CD4-positive, alpha-beta T cell (primary cell): ENCODE results near the gene SLC13A3. TPM values are rescaled to one million over a fixed set of nuclear protein-coding genes. Genes with fewer than 3 reads are reported as not detected.

Source experiments
- ATAC-seq: fragments of 200-7000 bp; cut with Tn5 transposase; one replicate; pipeline ENCODE4 v1.10.0; 2022; ENCODE audit warnings: mild to moderate bottlenecking; ENCODE audit not compliant: poor library complexity
- CTCF ChIA-PET: fragments of 350-600 bp; sonication (Branson Sonifier 250); formaldehyde crosslinking; loops from one replicate; lab custom pipeline; 2021; ENCODE audit warnings: antibody characterized with exemption, inconsistent platforms; lab: Charles Lee
- POLR2A ChIA-PET: fragments of 350-600 bp; sonication (Branson Sonifier 250); formaldehyde crosslinking; loops from one replicate; lab custom pipeline; 2021; ENCODE audit warnings: antibody characterized with exemption, inconsistent platforms; lab: Charles Lee
- DNase-seq, 14 experiments: peaks; one replicate each; pipeline ENCODE4 v3.0.0-alpha.2; 2013 to 2020; ENCODE audit warnings: mixed read lengths in 2 of 14
- H3K27ac ChIP-seq, 2 donors: one replicate each; pipeline versions ENCODE4 v1.5.1 to v1.7.0; 2013; ENCODE audit warnings: low read length in 2 of 2, low read depth in 1 of 2, mild to moderate bottlenecking in 1 of 2
- H3K27me3 ChIP-seq, 2 experiments: 1 replicate in 1 of 2; 2 replicates in 1 of 2; pipeline versions ENCODE4 v1.6.1 to v1.7.0; 2013; ENCODE audit warnings: low read length in 2 of 2, control low read depth in 1 of 2, mild to moderate bottlenecking in 1 of 2, moderate library complexity in 1 of 2; ENCODE audit not compliant: insufficient read depth in 2 of 2, control insufficient read depth in 1 of 2
- H3K36me3 ChIP-seq: one replicate; pipeline ENCODE4 v1.6.1; 2013; ENCODE audit warnings: low read length, control low read depth; ENCODE audit not compliant: insufficient read depth
- H3K4me1 ChIP-seq: one replicate; pipeline ENCODE4 v1.6.1; 2013; ENCODE audit warnings: low read length, control low read depth; ENCODE audit not compliant: insufficient read depth
- H3K4me3 ChIP-seq: one replicate; pipeline ENCODE4 v1.5.1; 2013; ENCODE audit warnings: mild to moderate bottlenecking, low read length, moderate library complexity
- H3K9me3 ChIP-seq, 2 experiments: 1 replicate in 1 of 2; 2 replicates in 1 of 2; pipeline versions ENCODE4 v1.6.1 to v1.7.0; 2013; ENCODE audit warnings: low read length in 2 of 2, mild to moderate bottlenecking in 2 of 2, control low read depth in 1 of 2, moderate library complexity in 1 of 2; ENCODE audit not compliant: control insufficient read depth in 1 of 2, insufficient read depth in 1 of 2
- H3K27ac Mint-ChIP-seq: one replicate; pipeline ENCODE4 v1.8.0; 2020; ENCODE audit warnings: mixed read lengths
- H3K27me3 Mint-ChIP-seq: one replicate; pipeline ENCODE4 v1.8.0; 2021; ENCODE audit warnings: mixed read lengths
- H3K36me3 Mint-ChIP-seq: one replicate; pipeline ENCODE4 v1.8.0; 2021; ENCODE audit warnings: low read depth, mixed read lengths
- H3K4me1 Mint-ChIP-seq: one replicate; pipeline ENCODE4 v1.8.0; 2021; ENCODE audit warnings: low read depth, mixed read lengths
- H3K4me3 Mint-ChIP-seq: one replicate; pipeline ENCODE4 v1.8.0; 2020; ENCODE audit warnings: mild to moderate bottlenecking, mixed read lengths
- H3K9me3 Mint-ChIP-seq: one replicate; pipeline ENCODE4 v1.8.0; 2020; ENCODE audit warnings: mixed read lengths
- intact Hi-C, 2 experiments: fragments of 100-400 bp; cut with DNase I in 1 of 2; cut with micrococcal nuclease in 1 of 2; formaldehyde crosslinking; loops; one replicate each; pipeline versions ENCODE4 v1.15.1 to v1.9.0; 2023 to 2025; cut with DNase I, micrococcal nuclease
- total RNA-seq, 174 experiments: library from RNA in 2 of 174; stranded (reverse) in 2 of 174; gene quantifications; one replicate each; pipeline ENCODE4 v1.2.3 and lab custom pipeline; 2021 to 2026
- TF ChIP-seq, protein P1 (sequence below): fragments of 200-600 bp; IDR thresholded peaks from one replicate; pipeline ENCODE4 v1.8.0; 2022; ENCODE audit warnings: antibody characterized with exemption, mild to moderate bottlenecking

Gene SLC13A3
- total RNA-seq, 2 experiments from 2014 or later: 0.28 TPM; not detected in 1

GRCh38 chr20:46594725-46595124 is 56.5 kb downstream of the SLC13A3 start:
- Histone ChIP-seq H3K9me3 (no peaks in the 10 kb centered on the region), H3K4me3 (no peak overlapping the region), H3K27me3 (no peaks in the 10 kb centered on the region), H3K27ac (no peak overlapping the region), H3K4me1 (no peaks in the 10 kb centered on the region), H3K36me3 (no peaks in the 10 kb centered on the region)
- Mint-ChIP-seq H3K9me3 (no peaks in the 10 kb centered on the region), H3K27me3 (peaks cover 24% of the 10 kb centered on the region), H3K36me3 (no peaks in the 10 kb centered on the region), H3K4me3 (no peak overlapping the region), H3K27ac (no peak overlapping the region), H3K4me1 (no peaks in the 10 kb centered on the region)
- TF ChIP-seq, protein P1, sequence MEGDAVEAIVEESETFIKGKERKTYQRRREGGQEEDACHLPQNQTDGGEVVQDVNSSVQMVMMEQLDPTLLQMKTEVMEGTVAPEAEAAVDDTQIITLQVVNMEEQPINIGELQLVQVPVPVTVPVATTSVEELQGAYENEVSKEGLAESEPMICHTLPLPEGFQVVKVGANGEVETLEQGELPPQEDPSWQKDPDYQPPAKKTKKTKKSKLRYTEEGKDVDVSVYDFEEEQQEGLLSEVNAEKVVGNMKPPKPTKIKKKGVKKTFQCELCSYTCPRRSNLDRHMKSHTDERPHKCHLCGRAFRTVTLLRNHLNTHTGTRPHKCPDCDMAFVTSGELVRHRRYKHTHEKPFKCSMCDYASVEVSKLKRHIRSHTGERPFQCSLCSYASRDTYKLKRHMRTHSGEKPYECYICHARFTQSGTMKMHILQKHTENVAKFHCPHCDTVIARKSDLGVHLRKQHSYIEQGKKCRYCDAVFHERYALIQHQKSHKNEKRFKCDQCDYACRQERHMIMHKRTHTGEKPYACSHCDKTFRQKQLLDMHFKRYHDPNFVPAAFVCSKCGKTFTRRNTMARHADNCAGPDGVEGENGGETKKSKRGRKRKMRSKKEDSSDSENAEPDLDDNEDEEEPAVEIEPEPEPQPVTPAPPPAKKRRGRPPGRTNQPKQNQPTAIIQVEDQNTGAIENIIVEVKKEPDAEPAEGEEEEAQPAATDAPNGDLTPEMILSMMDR: no peak
- POLR2A ChIA-PET: no interaction called here
- ATAC-seq (no peak), DNase-seq (no peak)
- CTCF ChIA-PET: interaction anchor here (0.7 kb wide), 1 partner anchor 65 kb away, joined by 3 read pairs; no protein-coding TSS in a partner anchor
- intact Hi-C loops: no loop called here

DNA sequence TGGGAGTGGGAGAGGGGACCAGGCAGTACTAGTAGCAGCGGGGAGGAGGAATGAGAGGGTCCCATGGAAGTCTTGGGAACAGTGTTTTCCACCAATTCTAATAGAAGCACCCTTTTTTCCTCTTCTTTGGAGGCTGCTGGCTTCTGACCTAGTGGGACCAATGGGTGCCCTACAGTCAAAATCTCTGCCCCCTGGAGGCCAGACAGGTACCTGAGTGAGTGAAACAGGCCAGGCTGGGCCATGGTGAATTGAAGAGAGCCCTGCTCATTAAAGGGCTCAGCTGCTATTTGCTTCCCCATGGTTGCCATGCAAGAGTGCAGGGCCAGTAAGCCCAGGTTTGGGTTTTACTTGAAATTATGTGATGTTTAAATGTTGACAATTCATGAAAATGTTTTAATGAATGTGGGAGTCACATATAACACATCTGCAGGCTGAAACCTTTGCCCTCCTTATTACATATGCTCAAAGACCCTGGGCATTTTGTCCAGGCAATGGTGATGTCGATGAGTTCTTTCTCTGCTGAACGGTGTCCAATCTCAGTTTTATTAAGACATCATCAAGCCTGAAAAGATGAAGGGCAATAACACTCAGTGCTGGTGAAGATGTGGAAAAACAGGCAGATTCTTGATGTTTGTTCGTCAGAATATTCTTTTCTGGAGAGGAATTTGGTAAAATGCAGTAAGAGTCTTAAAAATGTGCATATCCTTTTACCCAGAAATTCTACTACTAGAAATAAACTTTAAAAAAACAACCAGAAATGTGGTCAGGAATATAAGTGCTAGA is 58.5 kb downstream of the SLC13A3 start:
- peaks cover 18% of the 10 kb centered on the region for H3K27me3 Mint-ChIP-seq
- TF ChIP-seq, protein P1: no peak
- intact Hi-C loops: no loop called here
- no peaks in the 10 kb centered on the region for H3K9me3 Mint-ChIP-seq
- Histone ChIP-seq H3K27ac (no peak overlapping the region), H3K9me3 (no peaks in the 10 kb centered on the region), H3K4me1 (no peaks in the 10 kb centered on the region), H3K36me3 (no peaks in the 10 kb centered on the region), H3K27me3 (no peaks in the 10 kb centered on the region), H3K4me3 (no peak overlapping the region)
- ATAC-seq (no peak), DNase-seq (no peak)
- H3K4me3 Mint-ChIP-seq: no peak overlapping the region
- no peaks in the 10 kb centered on the region for H3K36me3 Mint-ChIP-seq
- CTCF ChIA-PET: no interaction called here
- POLR2A ChIA-PET: no interaction called here
- H3K4me1 Mint-ChIP-seq: no peaks in the 10 kb centered on the region
- no peak overlapping the region for H3K27ac Mint-ChIP-seq

DNA sequence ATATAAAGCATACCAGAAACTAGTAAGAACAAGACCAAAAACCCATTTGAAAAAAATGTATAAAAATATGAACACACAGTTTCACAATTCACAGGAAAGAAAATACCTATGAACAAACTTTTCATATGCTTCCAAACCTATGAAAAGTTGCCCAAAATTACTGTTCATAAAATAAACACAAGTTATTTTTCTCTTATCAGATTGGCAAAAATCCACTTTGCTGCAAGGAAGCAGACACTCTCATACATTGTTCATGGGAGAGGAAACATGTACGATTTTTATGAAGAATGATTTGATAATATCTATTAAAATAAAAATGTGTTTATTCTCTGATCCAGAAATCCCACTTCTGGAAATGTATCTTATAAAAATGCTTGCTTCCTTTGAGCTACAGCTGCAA is 60.8 kb downstream of the SLC13A3 start:
- Mint-ChIP-seq H3K4me1 (no peaks in the 10 kb centered on the region), H3K36me3 (no peaks in the 10 kb centered on the region), H3K27me3 (peaks cover 8% of the 10 kb centered on the region), H3K27ac (no peak overlapping the region), H3K9me3 (no peaks in the 10 kb centered on the region), H3K4me3 (no peak overlapping the region)
- no peaks in the 10 kb centered on the region for H3K4me1 ChIP-seq
- H3K27ac ChIP-seq: no peak overlapping the region
- no peak for DNase-seq
- ChIA-PET CTCF (no interaction called here), POLR2A (interaction anchor here (0.7 kb wide), 1 partner anchor 1847 kb away, joined by 4 read pairs; no protein-coding TSS in a partner anchor)
- no peaks in the 10 kb centered on the region for H3K36me3 ChIP-seq
- no peak for ATAC-seq
- H3K4me3 ChIP-seq: no peak overlapping the region
- TF ChIP-seq, protein P1: no peak
- intact Hi-C loops: no loop called here
- no peaks in the 10 kb centered on the region for H3K27me3 ChIP-seq
- H3K9me3 ChIP-seq: no peaks in the 10 kb centered on the region
